GM21367 (cell line): ENCODE data around the gene POLD4.
"Not testable (repeated sequence)": the region's sequence is repeated elsewhere in the genome, so short reads cannot be mapped to it uniquely, and the experiment has no call there.

Experiments used
- ATAC-seq: cut with Tn5 transposase; IDR thresholded peaks from one replicate; pipeline ENCODE4 v1.9.1; 2021; ENCODE audit not compliant: unreplicated experiment

Gene POLD4

DNA sequence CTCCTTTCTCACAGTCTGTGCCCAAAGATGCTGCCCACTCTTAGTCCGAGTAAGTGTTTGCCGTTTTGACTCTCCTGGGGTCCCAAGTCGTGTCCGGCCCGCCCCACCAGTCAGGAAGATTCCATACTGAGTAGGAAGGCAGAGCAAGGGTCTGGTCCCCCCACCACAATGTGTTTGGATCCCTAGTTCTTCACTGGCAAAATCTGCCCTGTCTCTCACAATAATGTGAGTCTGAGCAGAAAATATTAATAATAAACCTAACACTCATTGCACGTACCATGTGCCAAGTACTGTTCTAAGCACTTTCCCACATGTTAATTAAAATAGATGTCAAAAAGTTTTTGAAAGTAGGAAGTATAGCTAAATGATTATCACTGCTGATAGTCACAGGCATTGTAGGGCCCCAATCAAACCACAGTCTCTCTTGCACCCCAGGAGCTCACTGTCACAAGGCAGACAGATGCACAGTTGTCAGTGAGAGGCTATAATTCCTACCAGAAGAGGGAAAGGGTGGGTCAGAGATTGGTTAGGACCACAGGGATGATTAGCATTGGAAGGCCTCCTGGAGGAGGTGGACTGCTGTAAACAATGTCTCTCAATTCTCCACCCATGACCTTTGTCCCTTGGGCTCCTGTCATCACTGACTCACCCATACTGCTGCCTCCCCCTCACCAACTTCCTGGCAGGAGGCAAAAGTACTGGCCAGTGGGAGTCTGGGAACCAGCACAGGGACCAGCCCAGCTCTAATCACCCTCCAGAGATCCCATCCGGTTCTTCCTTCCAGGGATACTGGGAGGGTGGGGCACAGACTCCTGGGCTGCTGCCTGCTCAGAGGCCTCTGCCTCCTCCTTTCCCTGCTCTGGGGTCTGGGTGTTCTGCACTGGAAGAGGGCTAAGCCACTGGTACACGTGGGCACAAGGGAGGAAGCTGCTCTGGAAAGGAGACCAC, 1.0 kb upstream of the POLD4 start:
- ATAC-seq = no peak

DNA sequence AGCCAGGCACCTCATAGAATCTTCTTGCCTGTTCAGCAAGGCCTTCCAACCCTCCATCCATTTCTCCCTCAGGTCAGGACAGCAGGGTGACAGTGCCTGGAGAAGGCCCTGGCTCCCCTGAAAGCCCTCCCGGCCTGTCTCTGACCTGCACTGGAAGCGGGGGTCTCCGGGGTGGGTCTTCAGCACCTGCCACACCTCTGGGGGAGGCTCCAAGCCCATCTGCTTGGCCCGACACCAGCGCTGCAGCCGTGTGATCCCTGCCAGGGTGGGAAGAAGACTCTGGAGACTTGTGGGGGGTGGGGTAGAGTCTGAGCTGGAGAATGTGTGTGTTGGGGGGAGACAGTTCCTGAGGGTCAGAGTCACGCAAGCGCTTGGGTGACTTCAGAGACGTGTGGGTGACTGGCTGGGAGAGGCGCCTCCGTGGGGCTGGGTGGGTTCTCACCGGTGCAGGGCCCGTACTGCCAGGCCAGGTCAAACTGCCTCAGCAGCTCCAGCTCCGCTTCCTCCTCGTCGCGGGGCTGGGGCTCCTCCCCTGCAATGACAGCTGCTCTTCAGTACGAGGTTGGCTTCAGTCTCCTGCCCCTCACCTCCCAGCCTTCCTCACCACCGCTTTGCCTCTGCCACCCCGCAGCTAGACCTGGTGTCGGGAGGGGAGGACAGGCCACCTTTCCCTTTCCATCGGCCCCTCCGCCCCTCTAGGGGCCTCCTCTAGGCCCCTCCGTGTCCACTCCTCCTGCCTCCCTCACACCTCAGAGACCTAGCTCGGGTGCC, 615 bp downstream of the POLD4 start:
- no peak for ATAC-seq

DNA sequence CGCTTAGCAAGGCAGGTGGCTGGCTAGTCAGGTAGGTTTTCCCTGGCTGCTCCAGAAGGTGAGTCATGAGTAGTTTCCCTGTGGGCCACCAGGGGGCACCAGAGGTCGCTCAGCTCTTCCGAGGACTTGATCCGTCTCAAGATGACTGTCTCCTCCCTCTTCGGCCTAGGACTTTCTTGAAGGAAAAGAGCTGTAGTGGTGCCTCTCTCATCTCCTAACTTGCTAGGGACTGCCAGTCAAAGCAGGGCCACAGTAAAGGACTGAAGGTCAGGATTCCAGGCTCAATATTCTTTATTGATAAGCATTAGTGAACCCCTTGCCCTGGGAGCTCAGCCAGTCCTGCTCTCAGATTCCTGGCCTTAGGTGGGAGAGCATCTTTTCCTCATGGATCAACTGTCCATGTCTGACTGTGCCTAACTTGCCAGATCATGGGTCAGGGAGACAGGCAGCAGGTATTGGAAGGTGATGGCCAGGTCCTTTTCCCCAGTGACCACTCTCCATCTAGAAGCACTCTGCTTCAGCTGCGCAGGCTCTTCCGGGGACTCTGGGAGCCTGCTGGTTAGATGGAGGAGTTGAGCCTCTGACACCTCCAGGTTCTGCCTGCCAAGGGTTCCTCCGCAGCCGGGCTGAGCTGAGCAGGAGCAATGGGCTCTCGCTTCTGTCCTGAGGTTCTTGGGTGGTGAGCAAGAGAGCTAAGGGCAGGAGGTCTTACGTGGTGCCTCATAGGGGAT, 1.9 kb downstream of the POLD4 start:
- no peak for ATAC-seq

DNA sequence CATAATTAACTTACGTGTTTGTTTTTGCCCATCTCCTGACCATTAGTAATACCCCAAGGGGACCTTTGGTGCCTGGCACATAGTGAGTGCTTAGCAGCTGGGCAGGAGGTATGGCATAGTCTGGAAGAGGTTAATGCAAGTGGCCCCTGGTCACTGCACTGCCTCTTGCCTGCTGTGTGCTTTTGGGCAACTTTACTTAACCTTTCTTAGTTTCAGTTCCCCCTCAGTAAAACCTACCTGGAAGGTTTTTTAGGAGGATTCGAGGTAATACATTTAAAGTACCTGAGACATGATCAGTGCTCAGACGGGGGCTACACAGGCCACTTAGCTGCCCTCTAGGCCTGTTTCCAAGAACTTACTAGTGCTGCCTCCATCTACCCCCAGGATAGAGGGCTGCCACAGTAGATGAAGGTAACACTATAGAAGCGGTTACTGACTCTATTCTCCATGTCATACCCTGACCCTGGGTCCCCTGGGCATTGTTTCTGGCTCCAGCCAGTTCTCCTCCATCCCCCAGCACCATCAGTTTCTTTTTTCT, 3.3 kb downstream of the POLD4 start:
- ATAC-seq = no peak

DNA sequence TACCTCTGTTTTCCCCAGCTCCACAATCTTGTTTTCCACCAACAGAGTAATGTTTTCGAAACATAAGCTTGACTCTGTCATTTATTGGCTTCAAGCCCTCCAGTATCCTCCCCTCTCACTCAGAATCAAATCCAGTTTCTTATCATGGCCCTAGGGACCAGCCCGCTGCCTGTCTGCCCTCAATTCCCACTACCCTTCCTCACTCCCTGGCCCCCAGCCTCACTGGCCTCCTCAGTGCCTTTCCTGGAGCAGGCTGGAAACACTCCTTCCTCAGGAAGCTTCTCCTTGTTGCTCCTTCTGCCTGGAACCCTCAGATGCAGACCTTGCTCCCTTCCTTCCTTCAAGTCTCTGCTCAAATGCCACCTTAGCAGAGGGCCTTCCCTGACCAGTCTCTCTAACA, 3.9 kb downstream of the POLD4 start:
- no peak for ATAC-seq

DNA sequence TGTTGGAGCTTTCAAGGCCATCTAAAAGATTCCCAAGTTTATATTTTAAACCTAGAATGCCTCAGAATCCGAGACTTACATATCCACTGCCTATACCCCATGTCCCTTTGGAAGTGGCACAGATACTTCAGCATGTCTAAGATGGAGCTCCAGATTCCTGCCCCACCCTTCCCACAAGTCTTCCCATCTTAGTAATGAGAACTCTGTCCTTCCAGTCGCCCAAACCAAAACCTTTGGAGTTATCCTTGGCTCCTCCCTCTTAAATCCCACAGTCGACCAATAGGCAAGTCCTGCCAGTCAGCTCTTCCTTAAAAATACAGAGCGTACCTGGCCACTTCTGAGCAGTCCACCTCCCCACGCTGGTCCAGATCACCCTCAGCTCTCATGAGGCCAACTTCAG, 4.3 kb downstream of the POLD4 start:
- ATAC-seq = no peak

DNA sequence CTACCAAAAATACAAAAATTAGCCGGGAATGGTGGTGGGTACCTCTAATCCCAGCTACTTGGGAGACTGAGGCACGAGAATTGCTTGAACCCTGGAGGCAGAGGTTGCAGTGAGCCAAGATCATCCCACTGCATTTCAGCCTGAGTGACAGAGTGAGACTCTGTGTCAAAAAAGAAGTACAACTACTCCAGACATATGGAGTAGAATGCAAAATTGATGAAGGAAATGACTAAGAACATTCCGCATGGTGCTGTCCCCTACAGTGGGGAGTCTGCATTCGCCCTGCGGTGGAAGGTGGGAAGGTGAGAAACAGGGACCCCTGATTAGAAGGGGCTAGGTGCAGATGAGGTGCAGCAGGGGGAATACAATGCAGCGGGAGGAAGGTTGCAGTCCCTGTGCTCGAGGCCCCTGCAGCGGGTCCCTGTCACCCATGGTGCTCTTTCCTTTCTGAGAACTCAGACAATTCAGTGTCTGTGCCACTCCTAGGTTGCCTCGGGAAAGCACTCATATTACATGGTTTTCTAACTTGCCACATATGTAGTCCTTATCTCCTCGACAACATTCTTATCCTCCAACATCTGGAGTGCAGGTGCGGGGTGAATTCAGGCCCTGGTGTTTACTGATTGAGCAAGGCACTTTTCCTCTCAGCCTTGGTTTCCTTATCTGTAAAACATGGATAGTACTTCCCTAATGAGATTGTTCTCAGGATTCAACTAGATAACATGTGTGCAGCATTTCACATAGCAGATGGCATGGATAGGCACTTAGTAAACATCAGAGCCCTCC, 5.2 kb downstream of the POLD4 start:
- no peak for ATAC-seq

DNA sequence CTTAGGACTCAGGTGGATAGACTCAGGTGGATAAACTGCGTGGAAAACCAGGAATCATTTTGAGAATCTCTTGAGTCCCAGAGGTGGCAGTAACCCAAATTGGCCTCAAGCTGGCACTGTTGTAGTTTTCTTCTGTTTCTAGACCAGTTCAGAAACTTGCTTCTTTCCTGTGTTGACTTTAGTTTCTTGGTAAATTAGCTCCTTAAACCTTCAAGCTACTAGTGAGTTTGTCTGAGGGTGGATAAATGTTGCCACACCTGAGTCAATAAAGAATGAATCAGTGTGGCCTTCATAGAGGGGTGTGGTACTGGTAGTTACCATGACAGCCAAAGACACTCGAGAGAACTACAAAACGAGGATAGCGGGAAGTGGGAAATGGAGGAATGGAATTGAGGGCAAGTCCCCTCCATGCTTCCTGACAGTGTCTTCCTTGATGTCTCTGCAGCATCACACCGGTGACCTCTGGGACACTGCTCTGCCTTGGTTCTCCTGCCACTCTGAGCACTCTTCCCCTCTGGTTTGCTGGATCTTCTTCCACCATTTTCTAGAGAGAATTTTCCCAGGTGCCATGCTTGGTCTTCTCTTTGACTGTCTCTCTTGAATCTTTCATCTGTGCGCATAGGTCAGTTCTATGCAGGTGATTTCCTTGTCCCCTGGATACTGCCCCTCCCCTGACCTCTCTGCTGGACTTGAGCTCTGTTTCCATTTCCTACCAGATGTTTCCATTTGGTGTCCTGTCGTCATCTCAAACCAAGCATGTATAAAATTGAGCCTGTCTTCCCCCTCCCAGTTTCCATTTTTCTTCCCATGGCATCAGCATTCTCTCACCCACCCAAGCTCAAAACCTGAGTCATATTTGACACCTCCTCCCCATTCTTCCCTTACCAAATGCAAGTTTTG, 7.2 kb downstream of the POLD4 start:
- no peak for ATAC-seq

DNA sequence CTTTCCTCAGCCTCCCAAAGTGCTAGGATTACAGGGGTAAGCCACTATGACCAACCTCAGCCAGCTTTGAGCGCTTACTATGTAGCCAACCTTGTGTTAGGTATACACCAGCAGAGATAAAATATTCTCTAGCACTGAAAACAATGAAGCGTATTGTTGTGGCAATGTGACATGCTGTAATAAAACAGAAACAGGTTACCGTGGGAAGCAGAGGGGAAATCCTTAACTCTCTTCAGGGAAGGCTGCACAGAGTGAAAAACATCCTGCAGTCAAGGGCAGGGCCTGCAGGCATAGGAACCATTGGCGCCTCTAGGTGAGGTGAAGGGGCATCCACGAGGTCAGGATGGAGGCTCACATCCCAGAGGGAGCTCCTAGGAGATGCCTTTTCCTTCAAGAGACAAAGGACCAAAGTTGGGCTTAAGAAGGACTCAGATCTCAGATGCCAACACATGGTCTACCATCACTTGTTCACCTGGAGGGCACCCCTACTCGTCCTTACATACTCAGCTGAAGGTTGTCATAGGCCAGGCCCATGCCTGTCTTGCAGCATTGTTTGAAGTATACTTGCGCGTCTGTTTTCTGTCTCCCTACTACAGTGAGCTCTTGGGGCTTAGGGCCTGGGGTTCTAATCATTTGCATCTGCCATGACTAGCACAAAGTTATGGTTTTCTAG, 8.0 kb downstream of the POLD4 start:
- ATAC-seq = no peak

DNA sequence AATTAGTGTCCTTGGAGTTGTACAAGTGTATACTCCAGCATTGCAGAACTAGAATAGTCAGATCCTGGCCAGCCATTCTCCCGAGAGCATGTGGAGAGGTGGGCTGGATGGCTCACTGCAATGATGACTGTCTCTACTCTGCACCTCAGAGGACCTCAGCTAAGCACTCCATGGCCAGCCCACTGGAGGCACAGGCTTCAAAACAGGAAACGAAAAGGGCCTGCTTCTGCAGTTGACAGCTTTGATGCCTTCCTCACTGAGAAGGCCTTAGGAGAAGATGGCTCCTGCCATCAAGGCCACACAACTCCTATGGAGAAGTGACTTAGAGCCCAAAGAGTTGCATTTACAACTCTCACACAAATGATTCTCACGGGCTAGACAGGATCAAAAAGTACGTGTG, 9.1 kb downstream of the POLD4 start:
- ATAC-seq = no peak

DNA sequence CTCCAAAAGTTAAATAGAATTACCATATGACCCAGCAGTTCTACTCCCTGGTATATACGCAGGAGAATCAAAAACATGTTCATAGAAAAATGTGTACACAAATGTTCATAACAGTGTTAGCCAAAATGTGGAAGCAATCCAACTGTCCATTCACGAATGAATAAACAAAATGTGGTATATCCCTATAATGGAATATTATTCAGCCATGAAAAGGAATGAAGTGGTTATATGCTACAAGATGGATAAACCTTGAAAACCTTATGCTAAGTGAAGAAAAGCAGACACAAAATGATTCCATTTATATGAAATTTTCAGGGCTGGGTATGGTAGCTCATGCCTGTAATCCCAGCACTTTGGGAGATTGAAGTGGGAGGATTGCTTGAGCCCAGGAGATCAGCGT, 16.1 kb downstream of the POLD4 start:
- no peak for ATAC-seq

DNA sequence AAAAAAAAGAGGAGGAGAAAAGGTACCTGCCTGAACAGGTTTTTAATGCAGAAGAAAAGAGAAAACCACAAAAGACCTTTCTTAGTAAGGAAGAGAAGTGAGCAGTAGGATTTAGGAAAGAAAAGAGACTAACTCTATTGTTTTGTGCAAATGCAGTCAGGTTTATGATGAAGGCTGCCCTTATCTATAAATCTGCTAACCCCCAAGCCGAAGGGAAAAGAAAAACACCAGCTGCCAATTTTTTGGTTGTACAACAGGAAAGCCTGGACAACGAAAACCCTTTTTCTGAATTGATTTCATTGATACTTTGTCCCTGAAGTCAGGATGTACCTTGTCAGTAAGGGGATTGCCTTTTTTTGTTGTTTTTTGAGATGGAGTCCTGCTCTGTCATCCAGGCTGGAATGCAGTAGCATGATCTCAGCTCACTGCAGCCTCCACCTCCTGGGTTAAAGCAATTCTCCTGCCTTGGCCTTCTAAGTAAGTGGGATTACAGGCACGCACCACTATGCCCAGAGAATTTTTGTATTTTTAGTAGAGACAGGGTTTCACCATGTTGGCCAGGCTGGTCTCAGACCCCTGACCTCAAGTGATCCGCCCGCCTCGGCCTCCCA, 21.2 kb downstream of the POLD4 start:
- no peak for ATAC-seq

DNA sequence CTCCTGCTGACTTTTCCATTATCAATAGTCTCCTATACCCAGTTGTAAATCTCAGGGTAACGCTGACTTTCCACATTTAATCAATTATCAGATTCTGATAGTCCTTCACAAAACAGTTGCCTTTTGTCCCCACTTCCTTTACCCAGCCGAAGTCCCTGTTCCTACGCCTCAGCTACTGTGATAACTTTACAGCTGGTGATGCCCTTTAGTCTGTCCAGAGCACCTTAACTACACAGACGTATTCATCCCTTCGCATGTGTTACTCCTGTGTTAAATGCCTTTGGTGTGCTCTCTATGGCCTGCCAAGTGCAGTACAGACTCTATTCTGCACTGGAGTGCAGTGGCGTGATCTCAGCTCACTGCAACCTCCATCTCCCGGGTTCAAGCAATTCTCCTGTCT, 29.8 kb downstream of the POLD4 start:
- ATAC-seq = no peak

DNA sequence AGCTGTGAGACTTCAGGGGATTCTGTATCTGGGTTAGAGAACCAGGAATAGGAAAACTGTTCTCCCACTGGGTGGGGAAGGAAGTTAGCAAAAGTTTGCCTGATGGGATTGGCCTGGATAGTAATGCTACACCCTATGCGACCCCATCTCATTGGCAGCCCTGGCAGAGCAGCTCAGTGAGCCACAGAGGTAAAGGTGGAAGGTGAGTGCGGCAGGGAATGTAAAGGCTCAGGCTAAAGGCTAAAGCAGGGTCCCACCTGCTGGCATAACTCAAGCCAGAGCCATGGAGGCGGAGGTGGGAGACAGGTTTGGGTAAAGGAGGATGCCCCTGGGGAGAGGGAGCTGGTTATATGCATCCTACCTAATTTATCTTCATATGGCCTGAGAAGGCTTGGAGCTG, 31.3 kb downstream of the POLD4 start:
- no peak for ATAC-seq

DNA sequence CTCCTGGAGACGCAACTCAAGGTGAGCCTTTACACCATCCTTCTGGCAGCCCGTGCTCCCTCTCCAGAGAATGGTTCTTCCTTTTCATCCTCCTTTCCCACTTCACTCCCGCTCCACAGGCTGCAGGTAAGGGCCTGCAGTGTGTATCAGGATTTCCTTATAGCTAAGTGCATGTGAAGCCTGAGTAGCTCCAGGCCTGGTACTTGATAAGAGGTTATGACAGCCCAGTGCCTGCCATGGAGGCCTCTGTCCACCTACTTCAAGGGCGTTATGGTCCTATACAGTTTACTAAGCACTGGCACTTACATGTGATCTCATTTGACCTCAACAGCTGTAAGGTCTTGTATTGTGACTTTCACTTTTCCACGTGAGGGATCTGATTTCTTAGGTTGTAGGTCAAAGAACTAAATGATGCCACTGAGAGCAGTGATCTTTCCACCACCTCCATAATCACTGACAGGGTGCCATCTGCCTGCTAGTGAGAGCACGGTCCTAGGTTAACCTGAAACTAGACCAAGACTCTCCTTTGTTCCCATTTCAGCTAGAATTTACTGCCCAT, 32.0 kb downstream of the POLD4 start:
- ATAC-seq = no peak

DNA sequence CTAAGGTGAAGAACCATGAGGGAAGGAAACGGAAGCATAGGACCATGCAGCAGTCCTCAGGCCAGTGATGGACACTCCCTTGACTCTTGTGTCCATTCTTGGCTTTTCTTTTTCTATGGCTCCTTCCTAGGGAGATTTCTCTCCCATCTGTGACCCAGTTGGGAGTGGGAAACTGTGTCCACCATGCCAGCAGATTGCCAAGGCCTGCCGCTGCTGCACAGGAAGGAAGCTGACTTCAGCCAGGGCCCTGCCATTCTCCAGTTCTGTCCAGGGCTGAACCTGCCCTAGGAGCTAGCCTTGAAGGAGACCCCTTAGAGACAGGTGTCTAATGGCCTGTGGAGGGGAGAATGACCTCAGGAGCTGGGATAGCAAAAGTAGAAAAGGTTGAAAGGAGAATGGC, 32.7 kb downstream of the POLD4 start:
- ATAC-seq = no peak

DNA sequence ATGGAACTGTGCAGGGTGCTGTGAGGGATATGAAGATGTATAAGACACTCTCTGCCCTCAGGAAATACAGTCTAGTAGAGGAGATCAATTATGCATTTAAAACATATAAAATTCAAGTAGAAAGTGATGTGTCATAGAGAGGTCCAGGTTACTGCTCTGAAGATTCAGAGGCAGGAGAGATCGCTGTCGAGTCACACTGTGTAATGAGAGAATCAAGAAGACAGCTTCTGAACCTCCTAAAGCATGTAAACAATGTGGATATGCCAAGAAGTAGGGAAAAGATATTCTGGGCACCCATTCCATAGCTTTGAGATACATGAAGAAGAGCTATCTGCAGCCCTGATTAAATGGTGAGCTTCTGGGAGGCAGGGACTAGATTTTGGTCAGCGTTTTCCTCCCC, 33.3 kb downstream of the POLD4 start:
- ATAC-seq = no peak

DNA sequence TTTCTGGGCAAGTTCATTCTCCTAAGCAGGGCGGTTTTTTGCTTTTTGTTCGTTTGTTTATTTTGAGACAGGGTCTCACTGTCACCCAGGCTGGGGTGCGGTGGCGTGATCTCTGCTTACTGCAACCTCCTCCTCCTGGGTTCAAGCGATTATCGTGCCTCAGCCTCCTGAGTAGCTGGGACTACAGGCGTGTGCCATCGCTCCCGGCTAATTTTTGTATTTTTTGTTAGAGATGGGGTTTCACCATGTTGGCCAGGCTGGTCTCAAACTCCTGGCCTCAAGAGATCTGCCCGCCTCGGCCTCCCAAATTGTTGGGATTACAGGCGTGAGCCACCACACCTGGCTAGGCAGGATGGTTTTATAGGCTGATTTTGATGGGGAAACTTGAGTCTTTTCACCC, 34.5 kb downstream of the POLD4 start:
- ATAC-seq = not testable (repeated sequence)
